OCI-LY3 (cell line): ENCODE measurements around the gene R3HDM1.

Source experiments
- CTCF ChIP-seq: fragments of 200-600, 300-600 bp; sonication (generic); IDR thresholded peaks from 2 replicates; pipeline ENCODE4 v1.5.1; 2014; ENCODE audit warnings: antibody characterized with exemption, low read length, low read depth
- EZH2phosphoT487 ChIP-seq: fragments of 200-600 bp; shearing (Covaris generic); IDR thresholded peaks from 2 replicates; pipeline ENCODE4 v1.6.1; 2018; ENCODE audit warnings: antibody characterized with exemption, mixed run types, low read depth

DNA sequence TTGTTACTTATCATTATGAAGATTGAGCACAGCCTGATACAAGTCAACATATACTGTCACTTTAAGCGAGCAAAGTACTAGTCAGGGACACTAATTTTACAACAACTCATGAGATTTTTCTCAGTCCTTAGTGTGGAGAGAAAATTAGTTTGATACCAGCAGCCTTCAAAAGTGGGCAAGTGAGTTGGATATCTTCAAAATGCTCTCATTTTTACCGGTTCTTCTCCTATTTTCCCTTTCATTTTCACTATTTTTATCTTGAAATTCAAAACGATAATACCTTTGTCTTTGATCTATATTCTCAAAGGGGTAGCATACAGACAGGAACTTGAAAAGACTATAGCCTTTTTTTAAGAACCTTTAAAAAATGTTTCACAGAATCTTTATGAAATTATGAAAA is 158.4 kb downstream of the R3HDM1 start:
- TF ChIP-seq CTCF (no peak), EZH2phosphoT487 (no peak)
